Fibroblast of gingiva (primary cell): ENCODE results near the gene PDLIM7.
"Not testable (repeated sequence)": the region's sequence is repeated elsewhere in the genome, so short reads cannot be mapped to it uniquely, and the experiment has no call there.

Experiments used
- DNase-seq: peaks from one replicate; pipeline ENCODE4 v3.0.0-alpha.2; 2011; ENCODE audit warnings: low read depth

The PDLIM7 gene

DNA sequence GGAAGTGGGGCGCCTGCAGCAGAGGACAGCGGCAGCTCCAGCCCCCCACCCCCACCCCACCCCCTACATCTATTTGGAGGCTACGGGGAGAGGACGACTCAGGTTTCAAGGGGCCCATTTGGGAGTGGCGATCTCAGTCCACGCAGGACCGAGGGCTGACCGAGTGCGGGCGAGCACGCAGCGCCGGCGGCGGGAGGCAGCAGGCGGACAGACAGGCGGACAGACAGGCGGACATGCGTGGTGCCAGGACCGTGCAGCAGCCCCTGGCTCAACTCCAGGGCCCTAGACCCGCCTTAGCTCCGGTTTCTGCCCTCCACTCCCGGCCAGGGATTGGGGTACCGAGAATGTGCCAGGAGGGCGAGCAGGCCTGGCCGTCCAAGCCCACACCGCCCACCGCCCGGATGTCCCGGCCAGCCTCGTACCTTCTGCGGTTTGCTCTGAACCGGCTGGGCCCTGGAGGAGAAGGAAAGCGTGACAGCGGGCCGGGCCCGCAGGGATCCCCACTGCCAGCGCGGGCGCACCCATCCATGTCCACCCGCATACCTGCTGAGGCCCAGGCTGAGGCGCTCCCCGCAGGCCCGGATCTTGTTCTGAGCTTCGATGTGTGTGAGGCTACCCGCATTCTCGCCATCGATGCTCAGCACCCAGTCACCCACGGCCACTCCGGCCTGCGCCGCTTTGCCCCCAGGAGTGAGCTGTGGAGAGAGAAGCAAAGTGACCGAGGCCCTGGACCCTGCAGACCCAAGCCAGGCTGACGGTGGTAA is 5.2 kb downstream of the PDLIM7 start:
- DNase-seq, result no peak

DNA sequence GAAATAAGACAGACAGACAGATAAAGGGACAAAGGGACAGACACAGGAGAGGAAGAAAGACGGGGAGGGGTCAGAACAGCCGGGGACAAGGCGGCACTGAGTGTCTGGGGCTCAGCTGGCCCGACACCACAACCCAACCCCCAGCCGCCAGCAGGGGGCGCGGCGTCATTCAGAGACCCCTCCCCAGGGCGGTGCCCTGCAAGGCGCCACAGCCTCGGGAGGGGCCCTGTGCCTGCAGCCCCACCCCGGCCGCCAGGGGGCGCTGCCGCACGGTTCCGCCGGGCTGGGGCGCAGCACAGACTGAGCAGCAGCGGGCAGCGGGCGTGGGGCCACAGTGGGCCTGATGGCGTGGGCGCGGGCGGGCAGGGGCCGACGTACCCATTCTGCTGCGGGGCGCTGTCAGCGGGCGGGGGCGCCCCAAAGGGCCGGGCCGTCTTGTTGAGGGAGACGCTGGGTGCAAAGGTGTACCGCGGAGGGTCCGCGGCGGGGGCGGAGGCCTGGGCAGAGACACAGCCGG is 5.9 kb downstream of the PDLIM7 start:
- no peak for DNase-seq

DNA sequence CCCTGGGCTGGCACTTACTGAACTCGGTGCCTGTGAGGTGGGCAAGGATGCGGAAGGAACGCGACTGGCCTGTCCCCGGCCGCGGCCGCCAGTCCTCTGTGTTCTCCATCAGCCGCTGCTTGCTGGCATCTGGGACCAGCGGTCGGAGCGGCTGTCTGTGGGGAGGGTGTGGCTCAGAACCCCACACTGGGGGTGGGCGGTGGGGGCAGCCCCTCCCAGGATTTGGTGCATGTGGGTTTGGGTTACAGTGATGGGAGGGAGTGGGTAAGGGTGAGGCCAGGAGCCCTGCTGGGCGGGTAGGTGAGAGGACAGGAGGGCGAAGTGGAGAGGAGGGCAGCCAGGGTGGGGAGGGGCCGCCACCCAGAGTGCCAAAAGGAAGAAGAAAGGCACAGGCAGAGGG is 6.4 kb downstream of the PDLIM7 start:
- DNase-seq, result no peak

DNA sequence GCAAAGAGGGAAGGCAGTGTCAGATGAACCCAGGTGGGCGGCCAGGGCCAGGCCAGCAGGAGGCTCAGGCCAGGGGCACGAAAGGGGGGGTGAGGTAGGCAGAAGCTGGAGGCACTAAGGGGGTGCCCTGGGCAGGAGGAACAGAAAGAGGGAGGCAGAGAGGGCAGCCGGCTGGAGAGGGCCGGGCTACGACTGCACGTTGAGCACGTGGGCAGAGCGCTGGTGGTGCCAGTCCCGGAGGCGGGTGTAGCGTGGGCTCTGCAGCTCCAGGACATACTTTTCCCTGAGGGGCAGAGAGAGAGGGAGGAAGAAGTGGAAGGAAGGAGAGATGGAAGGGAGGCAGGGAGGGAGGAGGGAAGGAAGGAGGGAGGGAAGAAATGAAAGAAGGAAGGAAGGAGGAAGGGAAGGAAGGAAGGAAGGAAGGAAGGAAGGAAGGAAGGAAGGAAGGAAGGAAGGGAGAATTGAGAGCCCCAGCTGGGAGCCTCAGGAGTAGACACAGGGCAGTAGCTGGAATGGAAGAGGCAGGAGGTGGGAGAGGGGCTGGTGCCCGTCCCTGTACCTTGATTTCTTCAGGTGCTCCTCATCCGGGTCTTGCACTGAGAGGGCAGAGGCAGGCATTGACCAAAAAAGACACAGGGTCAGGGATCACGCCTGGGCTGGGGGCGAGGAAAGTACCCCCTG is 7.0 kb downstream of the PDLIM7 start:
- no peak for DNase-seq

DNA sequence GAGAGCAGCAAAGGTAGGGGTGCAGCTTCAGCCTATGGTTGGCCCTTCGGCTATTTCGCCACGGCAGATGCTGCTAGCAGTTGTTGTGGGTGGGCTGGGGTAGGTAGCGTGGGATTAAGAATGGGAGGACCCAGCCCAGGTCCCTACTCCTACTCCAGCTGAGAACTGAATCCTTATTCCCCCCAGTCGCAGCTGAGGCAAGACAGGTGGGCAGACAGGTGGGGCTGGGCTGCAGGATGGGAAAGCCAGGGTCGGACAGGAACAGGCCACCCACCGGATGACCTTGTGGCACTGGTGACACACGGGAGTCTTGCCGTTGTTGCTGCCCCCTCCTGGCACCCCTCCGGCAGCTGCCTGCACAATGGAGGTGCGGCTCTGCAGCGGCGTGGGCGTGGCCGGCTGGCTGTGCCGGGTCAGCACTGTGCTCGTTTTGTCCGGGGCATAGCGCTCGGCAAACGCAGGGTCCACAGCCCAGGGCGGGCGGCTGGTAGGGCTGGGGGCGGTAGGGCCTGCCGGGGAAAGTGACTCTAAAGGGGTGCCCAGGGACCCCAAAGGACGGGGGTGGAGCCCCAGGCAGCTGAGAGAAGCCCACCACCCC is 8.2 kb downstream of the PDLIM7 start:
- no peak for DNase-seq

DNA sequence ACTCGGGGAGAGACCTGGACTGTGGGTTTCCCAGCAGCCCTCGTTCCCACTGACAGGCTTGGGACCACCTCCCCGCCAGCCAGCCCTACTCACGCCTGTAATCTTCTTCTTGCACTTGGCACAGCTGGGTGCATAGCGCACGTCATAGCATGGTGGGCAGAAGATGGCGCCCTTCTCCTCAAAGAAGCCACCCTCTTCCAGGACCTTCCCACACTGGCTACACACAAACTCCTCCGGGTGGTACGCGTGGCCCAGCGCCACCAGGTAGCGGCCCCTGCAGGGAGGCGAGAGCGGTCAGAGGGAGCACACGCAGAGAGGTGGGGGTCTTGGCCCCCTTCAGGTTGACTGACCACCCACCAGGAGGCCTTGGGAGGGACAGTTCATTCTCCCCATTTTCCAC is 9.4 kb downstream of the PDLIM7 start:
- no peak for DNase-seq

DNA sequence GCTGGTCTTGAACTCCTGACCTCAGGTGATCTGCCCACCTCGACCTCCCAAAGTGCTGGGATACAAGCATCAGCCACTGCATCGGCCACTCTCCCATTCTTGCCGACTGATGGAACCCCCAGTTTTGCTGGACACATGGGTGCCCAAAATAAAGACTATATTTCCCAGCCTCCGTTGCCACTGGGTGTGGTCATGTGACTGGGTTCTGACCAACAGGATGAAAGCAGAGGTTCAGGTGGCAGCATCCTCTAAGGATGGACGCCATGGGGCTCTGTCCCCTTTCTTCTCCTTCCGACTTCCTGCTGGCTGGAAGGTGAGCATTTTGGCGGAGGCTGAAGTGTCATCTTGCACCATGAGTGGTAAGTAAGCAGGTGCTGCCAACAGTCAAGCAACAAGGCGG is 10.3 kb downstream of the PDLIM7 start:
- no peak for DNase-seq

DNA sequence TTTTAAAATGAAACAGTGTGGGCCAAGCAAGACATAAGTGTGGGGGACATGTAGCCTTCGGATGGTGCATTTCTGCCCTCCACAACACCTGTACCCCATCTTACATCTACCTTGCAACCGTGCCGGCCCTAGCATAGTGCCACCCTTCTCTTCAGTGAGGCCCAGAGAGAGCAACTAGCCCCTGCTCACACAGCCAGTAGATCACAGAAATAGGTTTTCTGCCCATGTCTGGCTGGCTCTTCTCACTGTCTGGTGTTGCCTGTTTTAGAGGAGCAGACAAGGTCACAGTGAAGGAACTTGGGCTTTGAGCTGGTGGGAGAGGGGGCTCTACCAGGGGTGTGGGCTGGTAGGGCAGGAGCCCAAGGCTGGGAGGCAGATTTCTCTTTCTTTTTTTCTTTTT is 11.1 kb downstream of the PDLIM7 start:
- no peak for DNase-seq

DNA sequence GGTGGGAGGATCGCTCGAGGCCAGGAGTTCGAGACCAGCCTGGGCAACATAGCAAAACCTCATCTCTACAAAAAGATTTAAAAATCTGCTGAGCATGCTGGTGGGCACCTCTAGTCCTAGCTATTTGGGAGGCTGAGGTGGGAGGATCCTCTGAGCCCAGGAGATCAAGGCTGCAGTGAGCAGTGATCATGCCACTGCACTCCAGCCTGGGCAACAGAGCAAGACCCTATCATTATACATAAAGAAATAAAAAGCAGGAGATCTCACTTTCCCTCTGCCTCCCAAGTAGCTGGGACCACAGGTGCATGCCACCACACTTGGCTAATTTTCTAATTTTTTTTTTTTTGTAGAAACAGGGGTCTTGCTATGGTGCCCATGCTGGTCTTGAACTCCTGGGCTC is 11.7 kb downstream of the PDLIM7 start:
- DNase-seq, result not testable (repeated sequence)

DNA sequence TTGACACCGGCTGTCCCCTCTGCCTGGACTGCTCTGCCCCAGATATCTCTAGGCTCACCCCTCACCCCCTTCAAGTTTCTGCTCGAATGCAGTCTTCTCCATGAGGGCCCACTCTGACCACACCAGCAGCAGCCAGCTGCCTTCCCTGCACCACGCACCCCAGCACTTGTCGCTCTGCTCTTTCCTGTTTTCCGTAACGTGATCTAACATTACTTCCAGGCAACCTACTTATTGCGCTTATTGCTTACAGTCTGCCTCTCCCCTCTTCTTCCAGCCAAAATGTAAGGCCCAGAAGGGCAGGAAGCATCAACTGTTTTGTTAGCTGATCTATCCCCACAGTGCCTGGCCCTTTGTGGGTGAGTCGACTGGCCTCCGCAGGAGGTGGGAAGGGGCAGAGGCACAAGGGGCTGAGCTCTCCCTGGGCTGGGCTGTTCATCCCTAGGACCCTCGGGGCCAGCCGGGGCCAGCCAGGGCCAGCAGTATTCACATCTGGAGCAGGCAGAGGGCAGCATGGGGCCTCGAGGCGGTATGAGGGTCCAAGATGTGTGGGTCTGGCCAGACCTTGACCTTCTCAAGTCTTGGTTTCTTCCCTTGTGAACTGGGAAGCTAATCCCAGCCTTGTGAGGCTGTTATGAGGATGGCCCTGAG is 12.4 kb downstream of the PDLIM7 start:
- no peak for DNase-seq

DNA sequence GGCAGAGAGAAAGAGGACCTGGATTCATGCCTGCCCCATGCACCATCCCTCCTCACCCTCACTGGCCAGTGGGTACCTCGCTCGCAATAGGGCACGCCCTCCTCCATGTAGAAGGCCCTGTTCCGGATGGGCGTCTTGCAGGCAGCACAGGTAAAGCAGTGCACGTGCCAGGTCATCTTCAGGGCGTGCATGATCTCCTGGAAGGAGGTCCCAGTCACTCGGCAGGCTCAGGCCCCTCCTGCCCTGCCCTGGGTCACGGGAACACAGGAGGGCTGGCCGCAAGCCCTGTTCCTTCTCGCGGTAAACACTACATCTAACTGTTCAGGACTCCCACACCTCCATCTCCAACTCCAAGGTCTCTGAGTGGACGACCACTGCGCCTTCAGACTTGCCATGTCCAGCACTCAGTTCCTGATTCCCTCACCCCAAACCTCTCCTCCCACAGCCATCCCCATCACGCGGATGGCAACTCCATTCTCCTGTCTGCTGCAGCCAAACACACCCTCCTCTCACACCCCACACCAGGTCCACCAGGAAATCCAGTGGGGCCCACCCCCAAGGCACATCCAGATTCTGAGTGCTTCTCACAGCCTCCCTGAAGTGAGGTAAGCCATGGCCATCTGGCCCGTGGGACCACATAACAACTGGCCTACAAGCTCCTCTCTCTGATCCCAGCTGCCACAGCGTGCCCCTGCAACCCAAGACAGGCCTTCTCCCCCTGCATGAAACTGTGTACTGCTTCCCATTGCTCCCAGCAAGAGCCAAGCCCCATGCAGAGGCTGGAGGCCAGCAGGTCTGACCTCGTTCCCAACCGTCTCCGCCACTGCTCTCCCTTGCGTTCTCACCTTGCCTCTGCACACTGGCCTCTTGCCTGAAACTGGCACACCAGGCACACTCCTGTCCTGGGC is 13.2 kb downstream of the PDLIM7 start:
- no peak for DNase-seq

DNA sequence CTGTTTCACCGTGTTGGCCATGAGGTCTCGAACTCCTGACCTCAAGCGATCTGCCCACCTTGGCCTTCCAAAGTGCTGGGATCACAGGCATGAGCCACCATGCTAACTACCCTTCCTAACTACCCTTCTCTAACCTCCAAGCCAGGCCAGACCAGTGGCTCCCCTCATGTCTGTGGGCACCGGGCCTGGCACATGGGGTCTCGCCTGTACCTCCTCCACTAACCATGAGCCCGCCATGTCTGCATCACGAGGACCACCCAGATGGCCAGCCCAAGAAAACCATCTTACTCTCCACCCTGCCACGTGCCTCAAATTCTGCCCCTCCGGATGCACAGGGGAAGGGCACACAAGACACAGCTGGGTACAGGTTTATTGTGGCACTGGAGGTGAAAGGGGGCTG is 14.4 kb downstream of the PDLIM7 start:
- DNase-seq, result no peak

DNA sequence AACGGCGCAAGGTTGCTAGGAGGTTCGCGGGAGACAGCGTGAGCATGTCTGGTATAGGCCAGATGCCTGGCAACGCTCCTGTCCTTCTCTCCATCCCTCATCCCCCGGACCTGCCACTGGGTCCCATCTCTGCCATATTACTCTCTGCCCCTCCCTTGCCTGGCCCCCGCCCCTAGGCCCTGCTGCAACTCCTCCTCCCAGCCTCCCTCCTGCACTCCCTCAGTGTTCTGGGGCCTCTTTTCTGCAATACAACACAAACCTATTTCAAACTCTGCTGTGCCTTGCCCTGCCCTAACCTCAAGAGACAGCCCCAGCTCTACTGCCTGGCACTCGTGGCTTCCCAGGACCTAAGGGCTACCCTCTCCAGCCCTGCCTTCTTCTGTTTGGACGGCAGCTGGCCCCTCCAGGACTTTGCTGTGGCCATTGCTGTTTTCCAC is 15.0 kb downstream of the PDLIM7 start:
- DNase-seq, result no peak

DNA sequence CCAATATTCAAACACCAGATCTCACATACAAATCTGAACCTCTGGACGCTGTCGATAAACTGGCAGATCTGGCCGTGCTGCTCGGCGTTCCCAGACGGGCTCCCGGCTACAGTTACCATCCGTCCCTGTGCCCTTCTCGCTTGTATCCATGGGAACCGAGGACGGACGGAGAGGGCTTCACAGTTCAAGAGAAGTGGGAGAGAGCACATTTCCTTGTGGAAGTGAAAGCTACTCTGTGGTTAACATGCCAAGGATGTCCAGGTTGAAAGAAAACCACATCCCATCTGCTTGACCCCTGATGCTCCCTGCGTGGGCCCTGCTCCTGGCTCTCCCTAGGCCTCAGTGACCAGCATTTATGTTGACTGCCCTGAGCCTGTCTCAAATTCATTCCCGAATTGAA is 17.6 kb downstream of the PDLIM7 start:
- DNase-seq, result peak; percentile 37

DNA sequence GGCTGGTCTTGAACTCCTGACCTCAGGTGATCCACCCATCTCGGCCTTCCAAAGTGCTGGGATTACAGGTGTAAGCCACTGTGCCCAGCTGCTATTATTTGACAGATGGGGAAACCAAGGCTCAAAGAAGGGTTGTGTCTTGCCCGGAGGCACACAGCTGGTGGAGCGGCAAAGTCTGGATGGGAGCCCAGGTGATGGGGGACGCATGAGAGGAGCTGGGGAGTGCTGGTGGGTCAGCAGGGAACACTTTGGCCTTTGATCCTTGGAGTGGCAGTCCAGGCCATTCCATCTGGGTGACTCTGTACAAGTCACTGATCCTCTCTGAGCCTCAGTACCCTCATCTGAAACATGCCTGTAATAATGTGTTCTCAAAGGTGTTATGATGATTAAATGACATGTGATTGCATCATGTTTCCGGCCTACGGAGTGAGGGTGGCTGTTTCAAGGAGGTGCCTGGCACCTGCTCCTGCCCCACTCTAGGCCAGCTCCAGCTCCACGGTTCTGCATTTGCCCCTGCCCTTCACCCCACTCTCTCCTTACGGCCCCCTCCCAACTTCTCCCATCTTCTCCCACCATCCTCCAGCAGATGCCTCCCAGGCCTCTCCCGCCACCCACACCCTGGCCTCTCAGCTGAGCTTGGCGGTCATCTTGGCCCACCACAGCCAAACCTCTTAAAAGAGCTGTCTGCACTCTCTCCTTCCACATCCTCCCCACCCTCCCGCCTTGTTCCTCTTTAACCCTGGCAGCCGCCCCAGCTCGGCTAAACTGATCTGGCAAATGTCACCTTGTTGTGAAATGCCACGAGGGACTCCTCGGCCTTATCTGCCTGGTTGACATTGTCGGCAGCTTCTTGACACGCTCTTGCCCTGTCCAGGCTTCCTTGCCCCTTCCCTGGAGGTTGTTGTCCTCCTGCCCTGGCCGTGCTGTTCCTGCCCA is 18.4 kb downstream of the PDLIM7 start:
- peak; percentile 45 for DNase-seq

DNA sequence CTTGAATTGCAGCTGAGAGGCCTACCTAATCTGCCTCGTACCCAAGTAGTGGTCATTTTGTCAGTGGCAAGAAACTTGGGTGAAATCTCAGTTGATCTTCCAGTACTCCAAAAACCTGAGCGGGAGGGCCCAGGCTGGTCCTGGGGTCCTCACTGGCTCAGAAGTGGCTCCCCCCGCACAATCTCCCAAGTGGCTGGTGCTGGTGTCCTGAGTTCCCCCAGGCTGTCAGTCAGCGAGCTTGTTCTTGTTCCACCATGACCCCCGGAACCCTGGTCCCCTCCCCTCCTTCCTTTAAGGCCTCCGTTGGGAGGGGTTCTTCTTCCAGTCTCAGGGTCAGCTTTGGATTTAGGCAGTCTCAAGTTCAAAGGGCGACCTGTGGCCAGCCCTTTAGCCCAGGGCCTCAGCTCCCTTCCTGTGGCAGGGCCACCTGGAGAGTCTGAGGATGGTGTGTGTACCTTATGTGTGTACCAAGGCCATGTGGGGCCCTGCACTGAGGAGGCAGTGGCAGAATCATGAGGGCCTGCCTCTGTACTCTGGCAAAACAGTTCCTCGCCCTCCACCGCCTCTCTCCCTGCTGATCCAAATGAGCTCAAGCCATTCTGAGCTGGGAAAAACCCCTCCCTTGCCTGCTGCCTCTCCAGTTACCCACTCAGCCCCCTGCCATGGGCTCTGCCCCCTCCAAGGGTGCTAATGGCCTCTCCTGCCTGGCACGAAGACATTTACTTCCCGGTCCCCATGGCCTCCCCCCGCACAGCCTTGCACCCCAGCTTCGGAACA is 19.5 kb downstream of the PDLIM7 start:
- DNase-seq, result no peak

DNA sequence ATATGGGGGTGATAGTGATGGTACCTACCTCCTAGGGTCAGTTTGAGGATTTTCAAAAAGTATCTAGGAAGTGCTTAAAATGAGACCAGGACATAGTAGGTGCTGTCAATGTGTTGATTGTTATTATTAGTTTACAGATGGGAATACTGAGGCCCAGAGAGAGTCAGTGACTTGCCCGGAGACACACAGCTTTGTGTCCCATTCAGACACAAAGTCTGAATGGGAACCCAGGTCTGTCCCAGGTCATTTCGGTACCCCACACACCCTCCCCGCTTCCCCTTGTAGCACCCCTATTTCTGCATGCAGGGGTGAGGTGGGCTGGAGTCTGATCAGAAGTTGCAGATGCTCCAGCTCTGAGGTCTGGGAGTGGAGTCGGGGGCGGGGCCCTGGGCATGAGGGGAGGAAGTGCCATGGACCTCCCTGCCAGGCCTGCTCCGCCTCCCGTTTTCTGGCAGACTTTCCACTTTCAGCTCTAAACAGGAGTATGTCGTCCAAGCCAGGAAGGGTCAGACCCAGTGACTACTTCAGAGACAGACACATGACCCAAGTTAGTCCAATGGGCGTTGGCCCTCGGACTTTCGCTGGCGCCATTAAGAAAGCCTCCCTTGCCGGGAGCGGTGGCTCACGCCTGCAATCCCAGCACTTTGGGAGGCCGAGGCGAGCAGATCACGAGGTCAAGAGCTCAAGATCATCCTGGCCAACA is 20.7 kb downstream of the PDLIM7 start:
- peak; percentile 58 for DNase-seq

DNA sequence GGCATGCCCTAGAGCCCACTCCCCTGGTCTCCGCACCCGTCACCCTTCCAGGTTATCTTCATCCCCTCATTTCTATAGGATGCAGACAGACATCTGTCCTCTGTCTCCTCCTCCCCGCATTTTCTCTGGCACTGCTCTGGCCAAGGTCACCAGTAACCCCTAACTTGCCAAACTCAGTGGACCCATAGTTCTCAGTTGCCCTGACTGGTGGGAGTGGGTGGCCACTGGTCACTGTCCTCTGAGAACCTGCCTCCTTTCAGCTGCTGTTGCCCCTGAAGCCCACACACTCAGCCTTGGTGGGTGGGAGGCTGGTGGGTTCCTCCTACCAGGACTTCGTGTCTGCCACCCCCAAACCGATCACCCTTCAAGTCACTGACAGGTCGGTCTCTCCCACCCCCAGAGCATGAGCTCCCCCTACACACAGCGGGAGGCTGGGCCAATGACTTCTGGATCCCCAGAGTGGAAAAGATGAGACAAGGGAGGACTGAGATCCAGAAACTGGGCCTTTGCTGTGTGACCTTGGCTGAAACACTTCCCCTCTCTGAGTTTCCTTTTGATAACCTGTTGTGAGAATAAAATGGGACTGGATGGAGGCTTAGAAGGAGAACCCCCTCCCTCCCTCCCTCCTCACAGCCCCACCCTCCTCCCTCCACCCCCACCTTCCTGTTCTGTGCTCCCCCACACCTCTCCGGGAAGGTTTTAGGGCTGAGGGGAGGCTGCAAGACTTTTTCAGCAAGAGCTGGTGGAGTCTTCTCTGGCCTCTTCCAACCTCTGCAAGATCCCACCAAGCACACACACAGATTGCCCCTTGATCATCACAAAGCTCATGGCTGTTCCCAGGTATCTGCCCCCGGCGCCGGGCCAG is 21.6 kb downstream of the PDLIM7 start:
- no peak for DNase-seq
